Aorta (tissue), 5 donors: ENCODE results near the gene NCLN. TPM values are rescaled to one million over a fixed set of nuclear protein-coding genes. Genes with fewer than 3 reads are reported as not detected.
A peak's percentile ranks its signal among the peaks of the same experiment; 100 is the strongest.
"Not testable (repeated sequence)": the region's sequence is repeated elsewhere in the genome, so short reads cannot be mapped to it uniquely, and the experiment has no call there.

Experiments used
- ATAC-seq: fragments of 200-7000 bp; cut with Tn5 transposase; one replicate; pipeline ENCODE4 v1.9.1; 2022; ENCODE audit warnings: moderate library complexity; ENCODE audit not compliant: low FRiP score
- DNase-seq, 2 donors: peaks; one replicate each; pipeline ENCODE4 v3.0.0-alpha.2; 2020
- H3K27ac ChIP-seq, 2 donors: one replicate each; pipeline ENCODE4 v1.5.1; 2013; ENCODE audit warnings: low read length in 2 of 2, mild to moderate bottlenecking in 2 of 2, moderate library complexity in 2 of 2, control low read depth in 1 of 2, inconsistent platforms in 1 of 2, low read depth in 1 of 2
- H3K27me3 ChIP-seq, 2 donors: one replicate each; pipeline ENCODE4 v1.6.1; 2013; ENCODE audit warnings: control low read depth in 1 of 2, low read length in 1 of 2, mild to moderate bottlenecking in 1 of 2, moderate library complexity in 1 of 2; ENCODE audit not compliant: insufficient read depth in 2 of 2, control insufficient read depth in 1 of 2
- H3K36me3 ChIP-seq, 2 donors: one replicate each; pipeline ENCODE4 v1.6.1; 2013; ENCODE audit warnings: control low read depth in 1 of 2, low read length in 1 of 2, mild to moderate bottlenecking in 1 of 2; ENCODE audit not compliant: insufficient read depth in 2 of 2, control insufficient read depth in 1 of 2
- H3K4me1 ChIP-seq, 2 donors: one replicate each; pipeline ENCODE4 v1.6.1; 2013; ENCODE audit warnings: low read length in 2 of 2, control low read depth in 1 of 2, mild to moderate bottlenecking in 1 of 2, moderate library complexity in 1 of 2; ENCODE audit not compliant: insufficient read depth in 2 of 2, control insufficient read depth in 1 of 2
- H3K4me3 ChIP-seq, 2 donors: one replicate each; pipeline ENCODE4 v1.5.1; 2013; ENCODE audit warnings: low read length in 2 of 2, control low read depth in 1 of 2, mild to moderate bottlenecking in 1 of 2
- H3K9me3 ChIP-seq: one replicate; pipeline ENCODE4 v1.6.1; 2013; ENCODE audit warnings: mild to moderate bottlenecking, low read length; ENCODE audit not compliant: control insufficient read depth
- whole genome bisulfite sequencing, 2 donors: extraction: QIAGEN DNeasy Blood & Tissue Kit; methylation state at CpG; one replicate each; pipeline ENCODE4 v1.1.7; 2013; 5-methylcytosine and 5-hydroxymethylcytosine counted together
- intact Hi-C, 2 donors: fragments of 100-400 bp; cut with DNase I; formaldehyde crosslinking; loops; one replicate each; pipeline versions ENCODE4 v1.14.2 to v1.15.0; 2022
- polyA plus RNA-seq, 2 donors: library from polyadenylated mRNA; stranded (reverse); fragments of 200-250 nt; gene quantifications; one replicate each; pipeline ENCODE4 v1.2.3, GENCODE V29; 2013
- total RNA-seq, 2 donors: library from RNA; stranded (reverse); fragmentation: NEBNext Ultra II Directional; extraction: Animal tissue kit (Norgen Biotek cat#: 25700); gene quantifications; one replicate each; pipeline ENCODE4 v1.2.1, GENCODE V29; 2021
- donor health status: healthy with polysubstance abuse.
- donor health status: Bipolar disorder and iron deficiency.
- donor health status: DM: no; HTN: no; CAD: no.
- donor health status: DM: no; HTN: no; CAD: no.
- donor health status: DM: yes; HTN: yes; CAD: no.

Gene NCLN
- total and polyA plus RNA-seq, 4 donors = 14.7 to 47.0 (median 27.8) TPM

GRCh38 chr19:3186891-3187661 is 1.3 kb downstream of the NCLN start:
- Histone ChIP-seq H3K36me3 (no peaks in the 10 kb centered on the region), H3K27ac (no peak overlapping the region), H3K4me1 (no peaks in the 10 kb centered on the region), H3K4me3 (no peak overlapping the region), H3K27me3 (no peaks in the 10 kb centered on the region), H3K9me3 (no peaks in the 10 kb centered on the region)
- intact Hi-C loops = no loop called here
- WGBS, 2 donors = 74 to 76% methylated on average over 23 of the region's 23 CpGs
- no peak for ATAC-seq
- peak in 1 of 2 donors; percentile 73 for DNase-seq

GRCh38 chr19:3187662-3188511 is 2.2 kb downstream of the NCLN start:
- no peaks in the 10 kb centered on the region for H3K9me3 ChIP-seq
- H3K4me3 ChIP-seq = no peak overlapping the region
- DNase-seq (peak in 1 of 2 donors; percentile 69), ATAC-seq (no peak)
- H3K4me1 ChIP-seq = no peaks in the 10 kb centered on the region
- H3K27ac ChIP-seq = no peak overlapping the region
- WGBS, 2 donors = 87 to 89% methylated on average over 36 of the region's 36 CpGs
- H3K27me3 ChIP-seq = no peaks in the 10 kb centered on the region
- intact Hi-C loops = no loop called here
- H3K36me3 ChIP-seq = no peaks in the 10 kb centered on the region

GRCh38 chr19:3188627-3189596 is 3.2 kb downstream of the NCLN start:
- 92 to 94% methylated on average over 35 of the region's 35 CpGs for WGBS, 2 donors
- H3K27me3 ChIP-seq = no peaks in the 10 kb centered on the region
- H3K27ac ChIP-seq = no peak overlapping the region
- no peaks in the 10 kb centered on the region for H3K4me1 ChIP-seq
- no peaks in the 10 kb centered on the region for H3K9me3 ChIP-seq
- no peak for ATAC-seq
- DNase-seq = peak in 1 of 2 donors; percentile 71
- H3K36me3 ChIP-seq = no peaks in the 10 kb centered on the region
- intact Hi-C loops = no loop called here
- H3K4me3 ChIP-seq = no peak overlapping the region

- DNase-seq (peak in 1 of 2 donors; percentile 71), ATAC-seq (no peak)
- intact Hi-C loops = no loop called here
- no peaks in the 10 kb centered on the region for H3K27me3 ChIP-seq
- H3K4me1 ChIP-seq = no peaks in the 10 kb centered on the region
- no peak overlapping the region for H3K27ac ChIP-seq
- WGBS, 2 donors = 85% methylated on average over 28 of the region's 28 CpGs
- H3K4me3 ChIP-seq = no peak overlapping the region
- H3K36me3 ChIP-seq = no peaks in the 10 kb centered on the region
- no peaks in the 10 kb centered on the region for H3K9me3 ChIP-seq
These were observed 4.2 kb downstream of the NCLN start for GRCh38 chr19:3189702-3190469.

- WGBS, 2 donors = 92 to 95% methylated on average over 18 of the region's 18 CpGs
- no peak overlapping the region for H3K4me3 ChIP-seq
- H3K27ac ChIP-seq = no peak overlapping the region
- DNase-seq (peak in 1 of 2 donors; percentile 70), ATAC-seq (no peak)
- H3K36me3 ChIP-seq = no peaks in the 10 kb centered on the region
- no peaks in the 10 kb centered on the region for H3K27me3 ChIP-seq
- no peaks in the 10 kb centered on the region for H3K9me3 ChIP-seq
- intact Hi-C loops = no loop called here
- H3K4me1 ChIP-seq = no peaks in the 10 kb centered on the region
These were observed 4.7 kb downstream of the NCLN start for GRCh38 chr19:3190470-3190770.

- intact Hi-C loops = no loop called here
- no peaks in the 10 kb centered on the region for H3K36me3 ChIP-seq
- ATAC-seq (no peak), DNase-seq (peak in 1 of 2 donors; percentile 79)
- H3K9me3 ChIP-seq = no peaks in the 10 kb centered on the region
- WGBS, 2 donors = 93 to 94% methylated on average over 46 of the region's 46 CpGs
- H3K4me1 ChIP-seq = no peaks in the 10 kb centered on the region
- H3K27me3 ChIP-seq = no peaks in the 10 kb centered on the region
- no peak overlapping the region for H3K27ac ChIP-seq
- no peak overlapping the region for H3K4me3 ChIP-seq
These were observed 5.4 kb downstream of the NCLN start for GRCh38 chr19:3190921-3191805.

- H3K27me3 ChIP-seq, H3K4me1 ChIP-seq, intact Hi-C loops, ATAC-seq, H3K4me3 ChIP-seq, H3K9me3 ChIP-seq, H3K36me3 ChIP-seq, H3K27ac ChIP-seq: not testable (repeated sequence)
- peak in 1 of 2 donors; percentile 69 for DNase-seq
- 95% methylated on average over 12 of the region's 12 CpGs for WGBS, 2 donors
These were observed 6.0 kb downstream of the NCLN start for GRCh38 chr19:3191806-3192104.
